HG03280 (cell line): ENCODE results near the gene SLC25A44.

Experiments
- ATAC-seq: cut with Tn5 transposase; IDR thresholded peaks from one replicate; pipeline ENCODE4 v1.9.1; 2021; ENCODE audit warnings: mild to moderate bottlenecking, moderate library complexity; ENCODE audit not compliant: unreplicated experiment

SLC25A44 gene

GRCh38 chr1:156193488-156194299 is at the start of gene SLC25A44:
TSS of gene SLC25A44 (plus strand) at chr1:156194104. CDS start at chr1:156199848, 5,744 bp downstream.
- ATAC-seq = peak; percentile 97

- no peak for ATAC-seq
Measured at GRCh38 chr1:156144742-156145141, 49.2 kb upstream of the SLC25A44 start.

GRCh38 chr1:156145650-156146019 is 48.3 kb upstream of the SLC25A44 start:
- no peak for ATAC-seq

- ATAC-seq = no peak
Measured at GRCh38 chr1:156146020-156146768, 47.7 kb upstream of the SLC25A44 start.

GRCh38 chr1:156146769-156147405 is 47.0 kb upstream of the SLC25A44 start:
- no peak for ATAC-seq

- no peak for ATAC-seq
Measured at GRCh38 chr1:156148216-156148615, 45.7 kb upstream of the SLC25A44 start.

- peak; percentile 46 for ATAC-seq
Measured at GRCh38 chr1:156149374-156150332, 44.3 kb upstream of the SLC25A44 start.

GRCh38 chr1:156150333-156151011 is 43.4 kb upstream of the SLC25A44 start:
- ATAC-seq = no peak

- no peak for ATAC-seq
Measured at GRCh38 chr1:156151093-156151688, 42.7 kb upstream of the SLC25A44 start.

- ATAC-seq = no peak
Measured at GRCh38 chr1:156152628-156153027, 41.3 kb upstream of the SLC25A44 start.

GRCh38 chr1:156153362-156153761 is 40.5 kb upstream of the SLC25A44 start, which contains the start of gene SEMA4A:
TSS of gene SEMA4A (plus strand) at chr1:156153585. CDS start at chr1:156154579, 994 bp downstream.
- ATAC-seq = no peak

GRCh38 chr1:156154317-156154749 is 39.6 kb upstream of the SLC25A44 start:
- ATAC-seq = peak; percentile 60

GRCh38 chr1:156155756-156156510 is 38.0 kb upstream of the SLC25A44 start:
- ATAC-seq = no peak

GRCh38 chr1:156157506-156157905 is 36.4 kb upstream of the SLC25A44 start:
- ATAC-seq = no peak

GRCh38 chr1:156157966-156158365 is 35.9 kb upstream of the SLC25A44 start:
- ATAC-seq = no peak

GRCh38 chr1:156160000-156160742 is 33.7 kb upstream of the SLC25A44 start:
- ATAC-seq = no peak

GRCh38 chr1:156160743-156161171 is 33.1 kb upstream of the SLC25A44 start:
- ATAC-seq = no peak
